ENCODE measurements around the gene CNTNAP2.
"Not testable (repeated sequence)": the region's sequence is repeated elsewhere in the genome, so short reads cannot be mapped to it uniquely, and the experiment has no call there.

Gene CNTNAP2

GRCh38 chr7:147708871-147709270 lies 1592.3 kb downstream of the CNTNAP2 start:
- no peak for DNase-seq

GRCh38 chr7:147711447-147711846 lies 1594.8 kb downstream of the CNTNAP2 start:
- DNase-seq: no peak

GRCh38 chr7:147721962-147722830 lies 1605.6 kb downstream of the CNTNAP2 start:
- no peak for DNase-seq

- DNase-seq: no peak
These were observed 1606.9 kb downstream of the CNTNAP2 start for GRCh38 chr7:147723536-147723935.

- DNase-seq: no peak
These were observed 1614.7 kb downstream of the CNTNAP2 start for GRCh38 chr7:147731311-147731710.

GRCh38 chr7:147737559-147738214 lies 1621.1 kb downstream of the CNTNAP2 start:
- not testable (repeated sequence) for DNase-seq

GRCh38 chr7:147742301-147742700 lies 1625.7 kb downstream of the CNTNAP2 start:
- DNase-seq: no peak

GRCh38 chr7:147756300-147756699 lies 1639.7 kb downstream of the CNTNAP2 start:
- DNase-seq: peak in 1 of 2 experiments; percentile 30

- peak; percentile 10 to 39 for DNase-seq
These were observed 1642.8 kb downstream of the CNTNAP2 start for GRCh38 chr7:147759327-147759943.

GRCh38 chr7:147765301-147765700 lies 1648.7 kb downstream of the CNTNAP2 start:
- no peak for DNase-seq

GRCh38 chr7:147771344-147771743 lies 1654.7 kb downstream of the CNTNAP2 start:
- DNase-seq: no peak

- DNase-seq: no peak
These were observed 1657.9 kb downstream of the CNTNAP2 start for GRCh38 chr7:147774461-147774860.

GRCh38 chr7:147775516-147776284 lies 1659.1 kb downstream of the CNTNAP2 start:
- peak; percentile 55 to 88 for DNase-seq

- DNase-seq: no peak
These were observed 1660.7 kb downstream of the CNTNAP2 start for GRCh38 chr7:147777309-147777708.

GRCh38 chr7:147779949-147780348 lies 1663.3 kb downstream of the CNTNAP2 start:
- no peak for DNase-seq

- no peak for DNase-seq
These were observed 1680.0 kb downstream of the CNTNAP2 start for GRCh38 chr7:147796581-147796980.

GRCh38 chr7:147798001-147798400 lies 1681.4 kb downstream of the CNTNAP2 start:
- peak in 1 of 2 experiments; percentile 50 for DNase-seq

- DNase-seq: not testable (repeated sequence)
These were observed 1685.2 kb downstream of the CNTNAP2 start for GRCh38 chr7:147801762-147802161.

GRCh38 chr7:147803151-147803550 lies 1686.5 kb downstream of the CNTNAP2 start:
- peak in 1 of 2 experiments; percentile 42 for DNase-seq

GRCh38 chr7:147803606-147804005 lies 1687.0 kb downstream of the CNTNAP2 start:
- peak; percentile 8 to 71 for DNase-seq

- peak in 1 of 2 experiments; percentile 21 for DNase-seq
These were observed 1687.4 kb downstream of the CNTNAP2 start for GRCh38 chr7:147804032-147804431.

- DNase-seq: no peak
These were observed 1689.5 kb downstream of the CNTNAP2 start for GRCh38 chr7:147805996-147806576.
